Sigmoid colon (tissue), 4 donors: ENCODE data around the gene MBNL1.
A peak's percentile ranks its signal among the peaks of the same experiment; 100 is the strongest.

ENCODE experiments used
- CTCF ChIP-seq, 4 experiments: fragments of 450-650 bp in 3 of 4; fragments of 200-600 bp in 1 of 4; IDR thresholded peaks; one replicate each; pipeline ENCODE4 v1.5.1; 2016 to 2019; ENCODE audit warnings: antibody characterized with exemption in 4 of 4, mild to moderate bottlenecking in 3 of 4, moderate library complexity in 2 of 4
- EP300 ChIP-seq, 4 donors: sonication (generic); formaldehyde crosslinking; IDR thresholded peaks; one replicate each; pipeline ENCODE4 v1.6.1; 2017; ENCODE audit warnings: antibody characterized with exemption in 4 of 4
- POLR2A ChIP-seq, 2 donors: fragments of 450-650 bp; IDR thresholded peaks; one replicate each; pipeline ENCODE4 v1.6.1; 2016; ENCODE audit warnings: antibody characterized with exemption in 2 of 2, mild to moderate bottlenecking in 2 of 2, moderate library complexity in 2 of 2
- POLR2AphosphoS5 ChIP-seq, 4 donors: sonication (generic); formaldehyde crosslinking; IDR thresholded peaks; one replicate each; pipeline ENCODE4 v1.6.1; 2017; ENCODE audit warnings: antibody characterized with exemption in 4 of 4

- TF ChIP-seq POLR2A (IDR thresholded peaks at IDR 0.05) (no peak), CTCF (IDR thresholded peaks at IDR 0.05) (no peak), POLR2AphosphoS5 (IDR thresholded peaks at IDR 0.05) (peak in 1 of 4 donors; percentile 18), EP300 (IDR thresholded peaks at IDR 0.05) (no peak)
These were observed 46.9 kb downstream of the MBNL1 start for GRCh38 chr3:152315623-152316022.
